ENCODE data around the gene SMARCB1. TPM values are rescaled to one million over a fixed set of nuclear protein-coding genes. Genes with fewer than 3 reads are reported as not detected.

Gene SMARCB1
- total RNA-seq, 1 experiment from 2014 or later, result 136 TPM

- no peak for TF ChIP-seq CTCF (conservative IDR thresholded peaks at IDR 0.05)
- H3K4me2 ChIP-seq (ENCODE audit: insufficient read depth, insufficient read length, low read length), result peak overlapping the region; percentile 70
- Mint-ChIP-seq H3K27me3 (ENCODE audit: low read depth) (no peaks in the 10 kb centered on the region), H3K9me3 (no peaks in the 10 kb centered on the region), H3K36me3 (ENCODE audit: insufficient read depth in 1 of 3, low read depth in 3 of 3) (peaks cover 2 to 20% (median 20%) of the 10 kb centered on the region in 3 experiments; a peak in 6 of 7 replicates), H3K27ac (peak overlapping the region in 2 of 3 experiments; percentile 78 to 83; a peak in 2 of 7 replicates), H3K4me1 (peaks cover 22 to 30% of the 10 kb centered on the region in 2 experiments), H3K4me3 (peak overlapping the region; percentile 88 to 95)
- no peaks in the 10 kb centered on the region for H3K27me3 ChIP-seq (ENCODE audit: insufficient read depth, low read length)
- no peak overlapping the region for H3K14ac ChIP-seq (ENCODE audit: insufficient read depth, low read length)
- no peak overlapping the region for H4K91ac ChIP-seq (ENCODE audit: insufficient read length, low read depth, low read length)
- WGBS (ENCODE audit: extremely low coverage, insufficient read length, low lambda C conversion rate), result no CpG with 5 or more reads among the region's 3 CpGs
- H2AFZ ChIP-seq (ENCODE audit: low read length), result no peak overlapping the region
- no peaks in the 10 kb centered on the region for H3K79me1 ChIP-seq (ENCODE audit: insufficient read depth, low read depth, low read length, poor library complexity, severe bottlenecking)
- no peak overlapping the region for H2AK5ac ChIP-seq (ENCODE audit: insufficient read length, low read length)
- H2BK120ac ChIP-seq (ENCODE audit: low read depth, low read length, poor library complexity, severe bottlenecking), result no peak overlapping the region
- peaks cover 16% of the 10 kb centered on the region; the same call in 1 of the 2 replicates for H3K79me2 ChIP-seq (ENCODE audit: insufficient read depth, low read length)
- no peaks in the 10 kb centered on the region for H3K9me3 ChIP-seq (ENCODE audit: control insufficient read depth, low read depth, low read length)
- H2BK5ac ChIP-seq (ENCODE audit: insufficient read length, low read length), result no peak overlapping the region
- no peak overlapping the region for H3K23ac ChIP-seq (ENCODE audit: insufficient read length, low read depth, low read length)
- H3T11ph ChIP-seq (ENCODE audit: low read length), result no peak overlapping the region
- peaks cover 2% of the 10 kb centered on the region for H3K23me2 ChIP-seq (ENCODE audit: insufficient read length, low read depth, low read length, poor library complexity, severe bottlenecking)
- H4K8ac ChIP-seq (replicated peaks; ENCODE audit: insufficient read length, low read depth, low read length), result no peak overlapping the region
- H3K9ac ChIP-seq (ENCODE audit: extremely low read depth, insufficient read length, low read length), result peak overlapping the region; percentile 75
- no peak overlapping the region for H3K27ac ChIP-seq (ENCODE audit: insufficient read length, low read depth, low read length)
- H2BK12ac ChIP-seq (ENCODE audit: insufficient read length, low read depth, low read length), result no peak overlapping the region
- no peak overlapping the region for H3K18ac ChIP-seq (ENCODE audit: insufficient read length, low read depth, low read length)
- no peaks in the 10 kb centered on the region for H4K20me1 ChIP-seq (ENCODE audit: control insufficient read depth, insufficient read depth, insufficient read length)
- H4K5ac ChIP-seq (ENCODE audit: insufficient read length, low read depth, low read length), result no peak overlapping the region
- H2BK20ac ChIP-seq (ENCODE audit: low read depth, low read length, poor library complexity, severe bottlenecking), result no peak overlapping the region
- H3K4me1 ChIP-seq (ENCODE audit: insufficient read depth, low read length), result peaks cover 2% of the 10 kb centered on the region; the same call in 1 of the 2 replicates
- no peak for DNase-seq
- no peak overlapping the region for H3K56ac ChIP-seq (ENCODE audit: insufficient read length, low read depth, low read length)
- no peak overlapping the region for H2BK15ac ChIP-seq (ENCODE audit: low read depth, low read length)
- H3K4ac ChIP-seq (ENCODE audit: low read depth, low read length), result no peak overlapping the region
Measured at GRCh38 chr22:23787910-23788309, 1.1 kb downstream of the SMARCB1 start.
